Panc1 (cell line): ENCODE results near the gene VAMP8. TPM values are rescaled to one million over a fixed set of nuclear protein-coding genes. Genes with fewer than 3 reads are reported as not detected.
A peak's percentile ranks its signal among the peaks of the same experiment; 100 is the strongest.

Source experiments
- ATAC-seq: fragments of 200-7000 bp; cut with Tn5 transposase; 2 replicates; pipeline ENCODE4 v1.9.1; 2020; ENCODE audit warnings: mild to moderate bottlenecking, moderate library complexity
- BruUV-seq: library from RNA; stranded (reverse); fragments of 400-500 nt; replicated peaks from 2 replicates; lab custom pipeline; 2021; lab: Mats Ljungman, UMichigan
- CTCF ChIA-PET: fragments of 300-600 bp; sonication (Branson Sonifier 250); formaldehyde crosslinking; loops from one replicate; lab custom pipeline; 2022; ENCODE audit warnings: antibody characterized with exemption; lab: Charles Lee
- POLR2A ChIA-PET: fragments of 300-600 bp; sonication (Branson Sonifier 250); formaldehyde crosslinking; loops from one replicate; lab custom pipeline; 2022; ENCODE audit warnings: antibody characterized with exemption; lab: Charles Lee
- DNase-seq: peaks from one replicate; pipeline ENCODE4 v3.0.0-alpha.2; 2010; ENCODE audit warnings: low read depth, low spot score
- H3K27ac ChIP-seq: 2 replicates; pipeline ENCODE4 v1.5.1; 2011; ENCODE audit warnings: mild to moderate bottlenecking, low read length, inconsistent platforms
- H3K27me3 ChIP-seq: fragments of 200-500 bp; sonication (Bioruptor generic); 2 replicates; pipeline ENCODE4 v1.6.0; 2014; ENCODE audit warnings: low read length, inconsistent platforms; ENCODE audit not compliant: control insufficient read depth, insufficient read depth
- H3K36me3 ChIP-seq: fragments of 200-500 bp; sonication (Bioruptor generic); 2 replicates; pipeline ENCODE4 v1.5.1; 2014; ENCODE audit warnings: inconsistent platforms, mild to moderate bottlenecking, low read length, moderate library complexity; ENCODE audit not compliant: control insufficient read depth, insufficient read depth
- H3K4me1 ChIP-seq: 2 replicates; pipeline ENCODE4 v1.5.1; 2011; ENCODE audit warnings: inconsistent platforms, mild to moderate bottlenecking, low read length, moderate library complexity; ENCODE audit not compliant: control insufficient read depth, insufficient read depth
- H3K4me3 ChIP-seq, 2 experiments: 2 replicates each; pipeline ENCODE4 v1.5.1; 2011 to 2012; ENCODE audit warnings: low read depth in 2 of 2, low read length in 2 of 2, mild to moderate bottlenecking in 2 of 2, inconsistent platforms in 1 of 2, moderate library complexity in 1 of 2
- H3K9me3 ChIP-seq: fragments of 200-500 bp; sonication (Bioruptor generic); 2 replicates; pipeline ENCODE4 v1.5.1; 2014; ENCODE audit warnings: low read depth, mild to moderate bottlenecking, inconsistent platforms, low read length, moderate library complexity; ENCODE audit not compliant: control insufficient read depth, insufficient read depth
- CTCF ChIP-seq: fragments of 450-650 bp; IDR thresholded peaks from 2 replicates; pipeline ENCODE4 v1.5.1; 2017; ENCODE audit warnings: mild to moderate bottlenecking
- POLR2AphosphoS5 ChIP-seq: IDR thresholded peaks from 2 replicates; pipeline ENCODE4 v1.6.1; 2012; ENCODE audit warnings: mild to moderate bottlenecking, low read depth, low read length, moderate library complexity
- REST ChIP-seq, 2 experiments: IDR thresholded peaks; 2 replicates each; pipeline ENCODE4 v1.6.1; 2011 to 2012; ENCODE audit warnings: low read depth in 2 of 2, control low read depth in 1 of 2, low read length in 1 of 2, mild to moderate bottlenecking in 1 of 2, moderate library complexity in 1 of 2; ENCODE audit not compliant: insufficient read depth in 1 of 2
- SIN3A ChIP-seq: IDR thresholded peaks from 2 replicates; pipeline ENCODE4 v1.6.1; 2012; ENCODE audit warnings: low read depth, mild to moderate bottlenecking, low read length, moderate library complexity, borderline replicate concordance; ENCODE audit not compliant: insufficient read depth
- TCF7L2 ChIP-seq: IDR thresholded peaks from 2 replicates; pipeline ENCODE4 v1.6.1; 2011; ENCODE audit warnings: mild to moderate bottlenecking, low read depth, low read length, inconsistent platforms
- in situ Hi-C: cut with HindIII; loops from 2 replicates; pipeline ENCODE4 v1.10.0; 2016; ENCODE audit warnings: low sequenced_read_pairs, low pct_unique_long_range_greater_than_20kb
- intact Hi-C: fragments of 100-400 bp; cut with micrococcal nuclease; formaldehyde crosslinking; loops from one replicate; pipeline ENCODE4 v1.10.0; 2022; ENCODE audit not compliant: unreplicated experiment
- total RNA-seq: library from RNA; stranded (reverse); gene quantifications from one replicate; pipeline ENCODE4 v1.2.1, GENCODE V29; 2021; ENCODE audit not compliant: unreplicated experiment

Gene VAMP8
- total RNA-seq, 1 experiment from 2014 or later = 93.2 TPM

GRCh38 chr2:85528355-85528754, 49.0 kb upstream of the VAMP8 start:
- intact Hi-C loops = no loop called here
- CTCF ChIA-PET = no interaction called here

GRCh38 chr2:85529809-85530208, 47.6 kb upstream of the VAMP8 start:
- H3K4me3 ChIP-seq = no peak overlapping the region
- no peaks in the 10 kb centered on the region for H3K36me3 ChIP-seq
- ATAC-seq (no peak), DNase-seq (no peak)
- intact Hi-C loops (no loop called here), in situ Hi-C loops (loop anchor here (25.0 kb wide), 1 partner anchor 118 kb away; the partner anchor contains the start of genes CAPG and SH2D6)
- no peaks in the 10 kb centered on the region for H3K27me3 ChIP-seq
- no peak overlapping the region for H3K27ac ChIP-seq
- POLR2A ChIA-PET = interaction anchor here (1.2 kb wide), 1 partner anchor 12 kb away, joined by 3 read pairs; no protein-coding TSS in a partner anchor
- BruUV-seq = no TSS peak
- TF ChIP-seq TCF7L2 (no peak), CTCF (no peak), POLR2AphosphoS5 (no peak), REST (IDR thresholded peaks at IDR 0.05; ENCODE audit: insufficient read depth in 1 of 2, low read depth in 2 of 2, low read length in 1 of 2) (no peak), SIN3A (no peak)
- CTCF ChIA-PET = no interaction called here
- peaks cover 19% of the 10 kb centered on the region for H3K4me1 ChIP-seq
- H3K9me3 ChIP-seq = no peaks in the 10 kb centered on the region

More at GRCh38 chr2:85528355-85528754, 49.0 kb upstream of the VAMP8 start:
- H3K27ac ChIP-seq = peak overlapping the region; percentile 59; the same call in 1 of the 2 replicates
- no peaks in the 10 kb centered on the region for H3K27me3 ChIP-seq
- H3K9me3 ChIP-seq = no peaks in the 10 kb centered on the region
- DNase-seq (no peak), ATAC-seq (no peak)
- in situ Hi-C loops = loop anchor here (25.0 kb wide), 1 partner anchor 116 kb away; the partner anchor contains the start of genes CAPG and SH2D6
- POLR2A ChIA-PET = interaction anchor here (0.6 kb wide), 1 partner anchor 9 kb away, joined by 3 read pairs; no protein-coding TSS in a partner anchor
- H3K4me1 ChIP-seq = peaks cover 24% of the 10 kb centered on the region
- H3K4me3 ChIP-seq = no peak overlapping the region
- BruUV-seq = no TSS peak
- no peak for TF ChIP-seq CTCF
- no peak for TF ChIP-seq REST (IDR thresholded peaks at IDR 0.05; ENCODE audit: insufficient read depth in 1 of 2, low read depth in 2 of 2, low read length in 1 of 2)
- no peak for TF ChIP-seq POLR2AphosphoS5
- TF ChIP-seq TCF7L2 = no peak
- TF ChIP-seq SIN3A = no peak
- no peaks in the 10 kb centered on the region for H3K36me3 ChIP-seq
